Neural cell (in vitro differentiated cells): ENCODE data around the gene SEC16A. TPM values are rescaled to one million over a fixed set of nuclear protein-coding genes. Genes with fewer than 3 reads are reported as not detected.

ENCODE experiments used
- H2AFZ ChIP-seq: fragments of 200-600, 300-800 bp; sonication (generic), shearing (Covaris generic); 2 replicates; pipeline ENCODE4 v1.6.0; 2014; ENCODE audit warnings: low read depth, mild to moderate bottlenecking, antibody characterized with exemption, low read length, moderate library complexity
- H3F3A ChIP-seq: fragments of 200-600 bp; shearing (Covaris generic); 2 replicates; pipeline ENCODE4 v1.6.1; 2016; ENCODE audit warnings: mild to moderate bottlenecking, moderate library complexity, mixed read lengths, antibody characterized with exemption, low read length; ENCODE audit not compliant: insufficient read depth, poor library complexity, severe bottlenecking
- H3K27ac ChIP-seq: fragments of 200-600, 300-800 bp; sonication (generic), shearing (Covaris generic); 2 replicates; pipeline ENCODE4 v1.5.1; 2014; ENCODE audit warnings: mild to moderate bottlenecking, low read length, moderate library complexity
- H3K27me3 ChIP-seq: fragments of 300-800, 200-600 bp; sonication (generic), shearing (Covaris generic); 2 replicates; pipeline ENCODE4 v1.6.0; 2014; ENCODE audit warnings: mild to moderate bottlenecking, low read depth, low read length, moderate library complexity; ENCODE audit not compliant: insufficient read depth
- H3K36me3 ChIP-seq: fragments of 300-800, 200-600 bp; sonication (generic), shearing (Covaris generic); 2 replicates; pipeline ENCODE4 v1.5.1; 2014; ENCODE audit warnings: mild to moderate bottlenecking, antibody characterized with exemption, low read length, moderate library complexity; ENCODE audit not compliant: insufficient read depth
- H3K4me2 ChIP-seq: fragments of 300-800, 200-600 bp; sonication (generic), shearing (Covaris generic); 2 replicates; pipeline ENCODE4 v1.6.0; 2014; ENCODE audit warnings: mild to moderate bottlenecking, low read length
- H3K4me3 ChIP-seq: fragments of 300-800, 200-600 bp; sonication (generic), shearing (Covaris generic); 2 replicates; pipeline ENCODE4 v1.5.1; 2014; ENCODE audit warnings: mild to moderate bottlenecking, low read length, moderate library complexity
- H3K79me2 ChIP-seq: fragments of 200-600 bp; shearing (Covaris generic); replicated peaks from 2 replicates; pipeline ENCODE4 v1.6.0; 2014; ENCODE audit warnings: mild to moderate bottlenecking, low read length, moderate library complexity; ENCODE audit not compliant: insufficient read depth
- H3K9ac ChIP-seq: fragments of 300-800, 200-600 bp; sonication (generic), shearing (Covaris generic); 2 replicates; pipeline ENCODE4 v1.6.1; 2016; ENCODE audit warnings: mild to moderate bottlenecking, low read length, mixed read lengths
- H3K9me2 ChIP-seq: fragments of 200-600 bp; shearing (Covaris generic); 2 replicates; pipeline ENCODE4 v1.6.1; 2016; ENCODE audit warnings: mild to moderate bottlenecking, low read length, mixed read lengths; ENCODE audit not compliant: insufficient read depth
- H3K9me3 ChIP-seq: fragments of 200-600, 300-800 bp; sonication (generic), shearing (Covaris generic); 2 replicates; pipeline ENCODE4 v1.6.1; 2016; ENCODE audit warnings: mild to moderate bottlenecking, mixed run types, low read length, moderate library complexity, mixed read lengths
- H4K20me1 ChIP-seq: fragments of 200-600 bp; shearing (Covaris generic); 2 replicates; pipeline ENCODE4 v1.6.1; 2016; ENCODE audit warnings: mild to moderate bottlenecking, mixed run types; ENCODE audit not compliant: insufficient read depth
- EP300 ChIP-seq: fragments of 450-650 bp; conservative IDR thresholded peaks from 2 replicates; pipeline ENCODE4 v1.6.1; 2014; ENCODE audit warnings: antibody characterized with exemption, mild to moderate bottlenecking, moderate library complexity; ENCODE audit not compliant: poor library complexity, severe bottlenecking
- EZH2 ChIP-seq: fragments of 200-600, 300-800 bp; shearing (Covaris generic), sonication (generic); IDR thresholded peaks from 2 replicates; pipeline ENCODE4 v1.6.1; 2014; ENCODE audit warnings: antibody characterized with exemption, low read length, borderline replicate concordance, mild to moderate bottlenecking; ENCODE audit not compliant: insufficient read depth, poor library complexity, severe bottlenecking
- MXI1 ChIP-seq: fragments of 450-650 bp; conservative IDR thresholded peaks from 2 replicates; pipeline ENCODE4 v1.6.1; 2014; ENCODE audit warnings: antibody characterized with exemption, mild to moderate bottlenecking; ENCODE audit not compliant: poor library complexity, severe bottlenecking
- POLR2AphosphoS5 ChIP-seq: IDR thresholded peaks from 2 replicates; pipeline ENCODE4 v1.6.1; 2012
- RAD21 ChIP-seq: fragments of 450-650 bp; conservative IDR thresholded peaks from 2 replicates; pipeline ENCODE4 v1.6.1; 2014; ENCODE audit warnings: antibody characterized with exemption, mild to moderate bottlenecking, moderate library complexity
- SMC3 ChIP-seq: fragments of 450-650 bp; conservative IDR thresholded peaks from 2 replicates; pipeline ENCODE4 v1.6.1; 2014; ENCODE audit warnings: antibody characterized with exemption, mild to moderate bottlenecking, moderate library complexity; ENCODE audit not compliant: poor library complexity
- TAF1 ChIP-seq: IDR thresholded peaks from 2 replicates; pipeline ENCODE4 v1.6.1; 2012; ENCODE audit warnings: low read depth
- polyA plus RNA-seq: library from polyadenylated mRNA; depleted of rRNA; stranded (reverse); fragments of >200 nt; gene quantifications from 2 replicates; pipeline ENCODE4 v1.2.3, GENCODE V29; 2014
- TF ChIP-seq, protein P1 (sequence below): IDR thresholded peaks from 2 replicates; pipeline ENCODE4 v1.6.1; 2012; ENCODE audit warnings: borderline replicate concordance
- TF ChIP-seq, protein P2 (sequence below): fragments of 450-650 bp; IDR thresholded peaks from 2 replicates; pipeline ENCODE4 v1.5.1; 2014; ENCODE audit warnings: antibody characterized with exemption, mild to moderate bottlenecking, moderate library complexity; ENCODE audit not compliant: poor library complexity, severe bottlenecking

SEC16A gene
- polyA plus RNA-seq, 1 donor from 2014 or later, result 15.4 TPM

DNA sequence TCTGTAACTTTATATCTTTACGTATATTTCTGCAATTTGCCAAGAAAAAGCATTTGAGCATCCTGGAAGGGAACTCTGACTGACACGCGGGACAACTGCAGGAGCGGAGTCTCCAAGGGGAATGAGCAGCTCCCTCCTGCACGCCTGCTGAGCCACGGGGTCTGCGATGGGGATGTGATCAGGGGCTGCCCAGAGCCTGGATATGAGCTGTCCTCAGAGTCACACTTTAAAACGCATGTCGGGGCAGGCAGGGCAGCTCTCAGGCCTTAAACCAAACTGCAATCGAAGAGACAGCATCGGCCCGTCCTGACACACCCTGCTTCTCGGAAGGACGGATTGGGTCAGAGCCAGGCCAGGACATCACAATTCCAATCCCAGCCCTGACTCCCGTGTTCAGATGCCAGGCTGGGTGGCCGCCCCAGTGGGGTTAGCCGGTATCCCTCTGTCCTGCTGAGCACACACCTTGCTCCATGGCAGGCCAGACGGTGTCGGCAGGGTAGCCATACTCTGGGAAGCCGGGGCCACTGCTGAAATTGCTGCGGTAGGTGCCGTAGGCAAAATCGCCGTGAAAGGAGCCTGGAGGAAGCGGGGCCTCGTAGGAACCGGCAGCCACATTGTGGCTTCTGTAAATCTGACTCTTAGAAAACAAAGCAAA is 17.2 kb downstream of the SEC16A start:
- peaks cover 3% of the 10 kb centered on the region for H4K20me1 ChIP-seq
- H3K79me2 ChIP-seq, result no peaks in the 10 kb centered on the region

DNA sequence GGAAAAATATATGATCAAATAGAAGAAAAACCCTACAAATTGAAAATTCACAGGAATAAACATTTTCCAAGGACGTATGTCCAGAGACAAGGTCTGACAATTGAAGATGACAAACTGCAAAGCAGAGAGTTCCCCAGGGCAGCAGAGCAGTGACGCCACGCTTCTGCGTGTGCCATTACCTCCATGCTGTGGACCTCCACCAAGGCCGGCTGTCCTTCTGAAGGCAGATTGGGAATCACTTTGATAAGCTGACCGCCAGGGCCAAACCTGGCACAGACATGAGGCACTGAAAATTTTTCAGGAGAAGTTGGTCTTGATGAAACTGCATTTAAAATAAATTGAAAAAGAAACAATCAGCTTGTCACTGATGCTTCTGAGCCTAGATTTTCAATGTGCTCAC is 18.6 kb downstream of the SEC16A start:
- no peak overlapping the region for H3K27ac ChIP-seq
- no peak overlapping the region for H2AFZ ChIP-seq
- H3K4me2 ChIP-seq, result no peak overlapping the region
- H3K79me2 ChIP-seq, result no peaks in the 10 kb centered on the region
- no peak for TF ChIP-seq POLR2AphosphoS5
- TF ChIP-seq TAF1, result no peak
- no peak for TF ChIP-seq MXI1
- TF ChIP-seq, protein P1, sequence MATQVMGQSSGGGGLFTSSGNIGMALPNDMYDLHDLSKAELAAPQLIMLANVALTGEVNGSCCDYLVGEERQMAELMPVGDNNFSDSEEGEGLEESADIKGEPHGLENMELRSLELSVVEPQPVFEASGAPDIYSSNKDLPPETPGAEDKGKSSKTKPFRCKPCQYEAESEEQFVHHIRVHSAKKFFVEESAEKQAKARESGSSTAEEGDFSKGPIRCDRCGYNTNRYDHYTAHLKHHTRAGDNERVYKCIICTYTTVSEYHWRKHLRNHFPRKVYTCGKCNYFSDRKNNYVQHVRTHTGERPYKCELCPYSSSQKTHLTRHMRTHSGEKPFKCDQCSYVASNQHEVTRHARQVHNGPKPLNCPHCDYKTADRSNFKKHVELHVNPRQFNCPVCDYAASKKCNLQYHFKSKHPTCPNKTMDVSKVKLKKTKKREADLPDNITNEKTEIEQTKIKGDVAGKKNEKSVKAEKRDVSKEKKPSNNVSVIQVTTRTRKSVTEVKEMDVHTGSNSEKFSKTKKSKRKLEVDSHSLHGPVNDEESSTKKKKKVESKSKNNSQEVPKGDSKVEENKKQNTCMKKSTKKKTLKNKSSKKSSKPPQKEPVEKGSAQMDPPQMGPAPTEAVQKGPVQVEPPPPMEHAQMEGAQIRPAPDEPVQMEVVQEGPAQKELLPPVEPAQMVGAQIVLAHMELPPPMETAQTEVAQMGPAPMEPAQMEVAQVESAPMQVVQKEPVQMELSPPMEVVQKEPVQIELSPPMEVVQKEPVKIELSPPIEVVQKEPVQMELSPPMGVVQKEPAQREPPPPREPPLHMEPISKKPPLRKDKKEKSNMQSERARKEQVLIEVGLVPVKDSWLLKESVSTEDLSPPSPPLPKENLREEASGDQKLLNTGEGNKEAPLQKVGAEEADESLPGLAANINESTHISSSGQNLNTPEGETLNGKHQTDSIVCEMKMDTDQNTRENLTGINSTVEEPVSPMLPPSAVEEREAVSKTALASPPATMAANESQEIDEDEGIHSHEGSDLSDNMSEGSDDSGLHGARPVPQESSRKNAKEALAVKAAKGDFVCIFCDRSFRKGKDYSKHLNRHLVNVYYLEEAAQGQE, result no peak
- no peak for TF ChIP-seq EP300
- no peak for TF ChIP-seq SMC3
- TF ChIP-seq, protein P2, sequence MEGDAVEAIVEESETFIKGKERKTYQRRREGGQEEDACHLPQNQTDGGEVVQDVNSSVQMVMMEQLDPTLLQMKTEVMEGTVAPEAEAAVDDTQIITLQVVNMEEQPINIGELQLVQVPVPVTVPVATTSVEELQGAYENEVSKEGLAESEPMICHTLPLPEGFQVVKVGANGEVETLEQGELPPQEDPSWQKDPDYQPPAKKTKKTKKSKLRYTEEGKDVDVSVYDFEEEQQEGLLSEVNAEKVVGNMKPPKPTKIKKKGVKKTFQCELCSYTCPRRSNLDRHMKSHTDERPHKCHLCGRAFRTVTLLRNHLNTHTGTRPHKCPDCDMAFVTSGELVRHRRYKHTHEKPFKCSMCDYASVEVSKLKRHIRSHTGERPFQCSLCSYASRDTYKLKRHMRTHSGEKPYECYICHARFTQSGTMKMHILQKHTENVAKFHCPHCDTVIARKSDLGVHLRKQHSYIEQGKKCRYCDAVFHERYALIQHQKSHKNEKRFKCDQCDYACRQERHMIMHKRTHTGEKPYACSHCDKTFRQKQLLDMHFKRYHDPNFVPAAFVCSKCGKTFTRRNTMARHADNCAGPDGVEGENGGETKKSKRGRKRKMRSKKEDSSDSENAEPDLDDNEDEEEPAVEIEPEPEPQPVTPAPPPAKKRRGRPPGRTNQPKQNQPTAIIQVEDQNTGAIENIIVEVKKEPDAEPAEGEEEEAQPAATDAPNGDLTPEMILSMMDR, result no peak
- no peak for TF ChIP-seq RAD21
- TF ChIP-seq EZH2, result no peak
- H3K4me3 ChIP-seq, result no peak overlapping the region
- no peak overlapping the region for H3K9ac ChIP-seq
- no peaks in the 10 kb centered on the region for H3F3A ChIP-seq
- no peaks in the 10 kb centered on the region for H3K9me3 ChIP-seq
- no peaks in the 10 kb centered on the region for H3K27me3 ChIP-seq
- H4K20me1 ChIP-seq, result no peaks in the 10 kb centered on the region
- H3K36me3 ChIP-seq, result peaks cover 4% of the 10 kb centered on the region
- no peaks in the 10 kb centered on the region for H3K9me2 ChIP-seq

More for the DNA sequence above, 17.2 kb downstream of the SEC16A start:
- no peak overlapping the region for H2AFZ ChIP-seq
- peaks cover 4% of the 10 kb centered on the region for H3K36me3 ChIP-seq
- no peaks in the 10 kb centered on the region for H3K9me3 ChIP-seq
- H3K4me2 ChIP-seq, result no peak overlapping the region
- TF ChIP-seq POLR2AphosphoS5 (no peak), TAF1 (no peak), EZH2 (no peak), SMC3 (no peak), RAD21 (no peak)
- TF ChIP-seq, protein P1, result no peak
- TF ChIP-seq, protein P2, result no peak
- no peak overlapping the region for H3K4me3 ChIP-seq
- no peak overlapping the region for H3K9ac ChIP-seq
- H3K9me2 ChIP-seq, result no peaks in the 10 kb centered on the region
- no peak overlapping the region for H3K27ac ChIP-seq
- H3F3A ChIP-seq, result no peaks in the 10 kb centered on the region
- H3K27me3 ChIP-seq, result no peaks in the 10 kb centered on the region
